NCI-H2227 treated with DMSO at 0.1 percent for 48 hours (cell line): Measurements from ENCODE around the gene THSD7A.

Experiments
- DNase-seq: peaks from one replicate; lab custom pipeline; 2025; lab: John Stamatoyannopoulos, UW

THSD7A gene

DNA sequence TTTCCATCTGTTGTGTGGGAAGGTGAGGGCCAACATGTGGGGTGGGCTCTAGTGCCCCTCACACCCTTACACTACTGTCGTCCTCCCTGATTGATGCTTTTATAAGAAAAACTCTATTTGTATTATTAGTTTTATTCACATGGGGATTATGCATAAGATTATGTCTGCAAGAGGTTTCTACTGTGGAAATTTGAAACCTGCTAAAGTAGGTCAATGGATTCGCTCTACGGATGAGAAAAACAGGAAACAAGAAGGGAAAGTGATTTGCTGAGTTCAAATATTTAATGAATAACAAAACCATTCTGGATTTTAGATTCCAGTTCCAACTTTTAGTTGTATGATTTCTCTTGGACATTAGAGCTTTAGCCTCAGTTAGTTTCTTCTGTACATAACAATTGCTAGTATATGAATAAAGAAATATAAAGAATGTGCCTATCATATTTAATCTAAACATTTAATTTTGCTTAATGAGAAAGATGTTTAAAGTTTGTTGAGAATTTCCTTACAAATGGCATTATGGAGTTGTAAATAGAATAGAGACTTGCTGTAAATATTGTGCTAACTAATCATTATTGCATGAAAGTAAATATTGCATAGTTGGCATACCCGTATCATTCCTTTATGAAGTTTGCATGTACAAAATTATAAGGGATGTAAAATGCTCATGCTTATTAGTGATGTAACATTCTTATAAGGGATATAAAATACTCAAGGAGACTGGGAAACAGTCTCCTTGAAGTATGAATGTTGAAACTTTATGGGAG is 193.8 kb downstream of the THSD7A start:
- no peak for DNase-seq

DNA sequence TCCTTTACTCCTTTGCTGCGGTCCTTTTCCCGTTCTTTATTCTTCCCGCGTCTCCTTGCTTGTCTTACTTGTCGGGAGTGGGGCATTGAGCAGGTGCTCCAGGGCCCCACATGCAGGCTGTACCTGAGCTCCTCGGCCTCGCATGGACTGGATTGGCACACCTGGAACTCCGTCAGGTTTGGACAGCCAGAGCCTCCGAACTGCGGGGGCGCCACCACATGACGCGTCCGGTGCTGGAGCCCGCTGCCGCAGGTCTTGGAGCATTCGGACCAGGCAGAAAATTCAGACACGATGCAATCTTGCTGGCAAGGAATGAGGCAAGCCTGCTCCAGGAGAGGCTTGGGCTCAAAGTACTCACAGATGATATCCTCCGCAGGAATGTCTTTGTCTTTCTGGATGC is 195.7 kb downstream of the THSD7A start:
- DNase-seq: no peak

DNA sequence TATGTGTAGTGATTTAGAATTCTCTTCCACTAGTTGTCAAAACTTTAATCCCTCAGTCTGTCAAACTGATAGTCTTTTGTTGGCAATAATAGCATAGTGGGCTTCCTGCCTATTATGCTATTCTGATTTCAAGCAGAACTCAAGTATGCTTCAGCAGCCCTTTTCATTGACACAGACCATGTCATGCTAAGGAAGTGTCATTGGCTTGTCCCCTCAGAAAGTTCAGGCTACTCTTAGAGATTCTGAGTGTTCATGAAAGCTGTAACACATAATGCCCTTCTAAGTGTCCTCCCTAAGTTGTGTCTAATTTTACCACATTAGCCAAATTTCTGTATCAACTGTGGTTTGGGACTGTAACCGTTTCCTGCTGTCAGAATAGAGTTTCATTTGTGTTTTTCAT is 198.7 kb downstream of the THSD7A start:
- peak; percentile 22 for DNase-seq

DNA sequence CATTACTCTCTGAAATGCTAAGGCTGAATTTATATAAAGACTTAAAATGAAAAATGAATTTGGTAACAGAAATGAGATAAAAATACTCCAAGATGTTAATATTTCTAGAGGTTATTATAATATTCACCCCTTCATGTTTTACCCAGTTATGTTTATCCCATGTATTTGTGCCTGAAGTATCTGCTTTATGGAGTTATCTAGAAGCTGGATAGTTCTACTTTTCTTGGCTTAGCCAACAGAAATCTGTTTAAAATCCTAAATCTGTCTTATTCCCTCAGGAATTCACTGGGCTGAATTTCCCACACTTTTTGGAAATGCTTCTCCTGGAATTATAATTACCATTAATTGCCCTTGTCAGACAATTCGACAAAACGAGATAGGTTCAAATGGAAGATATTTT is 201.6 kb downstream of the THSD7A start:
- no peak for DNase-seq

DNA sequence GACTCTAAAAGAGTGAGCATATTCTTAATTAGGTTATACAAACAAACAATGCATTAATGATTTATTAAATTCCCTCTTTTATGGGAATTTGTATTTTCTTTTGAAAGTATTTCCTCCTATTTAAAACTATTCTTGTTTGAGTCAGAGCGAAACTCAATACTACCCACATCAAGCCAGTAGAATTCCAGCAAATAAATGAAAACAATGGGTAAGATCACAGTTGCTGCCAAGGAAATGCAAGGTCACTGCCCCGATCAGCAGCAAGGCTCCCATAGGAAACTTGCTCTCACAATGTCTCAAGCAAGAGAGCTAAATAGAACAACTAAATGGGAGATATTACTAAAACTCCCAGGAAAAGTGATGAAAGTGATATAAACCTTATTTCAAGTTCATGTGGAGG is 206.3 kb downstream of the THSD7A start:
- DNase-seq: no peak

DNA sequence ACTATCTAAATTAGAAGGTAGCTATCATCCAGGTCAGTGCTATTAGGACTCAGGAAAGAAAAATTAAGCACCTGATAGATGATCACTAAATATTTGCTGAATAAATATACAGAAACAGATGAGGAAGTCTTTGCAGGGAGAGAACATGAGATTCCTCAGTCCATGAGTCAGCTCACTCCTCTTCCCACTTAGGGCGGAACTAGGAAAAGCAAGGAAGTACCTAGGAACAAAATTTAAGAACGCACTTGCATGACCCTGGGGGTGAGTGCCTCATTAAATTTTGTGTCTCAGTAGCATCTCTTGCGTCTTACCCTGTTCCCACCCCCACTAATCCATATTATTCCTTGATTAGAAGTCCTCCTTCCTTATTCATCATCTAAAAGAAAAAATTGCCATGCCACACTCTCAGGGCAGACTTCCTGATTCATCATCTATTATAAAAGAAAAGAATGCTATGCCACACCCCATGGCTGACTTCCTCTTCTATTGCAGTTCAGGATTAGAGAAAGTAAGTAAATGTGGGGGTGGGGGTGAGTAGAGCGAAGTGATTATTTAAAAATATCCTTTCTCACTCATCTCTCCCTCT is 208.8 kb downstream of the THSD7A start:
- no peak for DNase-seq

DNA sequence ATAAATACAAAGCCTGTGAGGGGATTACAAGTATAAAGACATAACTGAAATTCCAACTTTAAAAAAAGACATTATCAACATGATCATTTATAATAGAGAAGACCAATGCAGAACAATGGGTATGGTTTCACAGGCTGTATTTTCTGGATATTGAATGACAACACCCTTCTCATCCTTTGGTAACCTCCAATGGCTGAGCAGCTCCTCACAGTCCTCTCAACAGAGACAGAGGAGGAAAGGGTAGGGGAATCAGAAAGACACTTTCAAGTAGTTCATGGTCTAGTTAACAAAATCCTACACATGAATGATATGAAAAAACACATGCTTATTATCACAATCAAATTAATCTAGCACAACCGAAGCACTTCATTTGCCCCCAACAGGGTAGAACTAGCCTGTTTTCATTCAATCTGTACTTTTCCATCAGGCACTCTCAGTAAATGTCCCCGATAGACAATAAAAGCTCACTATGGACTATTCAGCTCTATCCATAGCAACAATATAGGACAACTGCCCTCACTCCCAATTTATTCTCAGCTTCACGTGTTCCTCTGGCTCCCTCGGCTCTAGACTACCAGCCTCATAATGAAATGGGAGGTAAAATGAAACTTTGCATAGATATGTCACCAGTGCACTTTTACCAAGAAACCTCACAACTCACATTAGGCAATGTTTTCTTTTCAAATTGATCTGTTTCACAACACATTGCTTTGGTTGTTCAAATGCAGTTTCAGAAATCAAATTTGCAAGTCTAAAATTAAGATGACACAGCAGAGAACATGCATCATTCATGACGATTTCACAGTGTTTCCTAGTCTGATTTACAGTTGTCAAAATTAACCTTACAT is 211.4 kb downstream of the THSD7A start:
- no peak for DNase-seq

DNA sequence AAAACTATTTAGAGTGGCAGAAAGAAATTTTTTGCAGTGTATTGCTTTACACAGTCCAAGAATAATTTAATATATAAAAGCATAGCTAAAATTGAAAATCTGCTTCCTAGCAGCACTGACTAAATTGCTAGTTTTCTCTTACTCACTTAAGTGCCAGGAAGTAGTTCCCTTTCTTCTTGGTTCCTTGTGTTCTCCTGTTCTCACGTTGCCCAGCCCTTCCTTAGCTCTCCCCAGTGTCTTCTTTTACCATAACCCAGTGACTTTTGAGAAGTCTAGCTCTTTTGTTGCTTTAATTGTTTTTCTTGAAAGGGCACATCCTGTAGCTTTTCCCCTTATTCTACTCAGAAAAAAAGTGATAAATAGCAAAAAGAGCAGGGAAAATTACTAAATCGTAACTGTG is 215.5 kb downstream of the THSD7A start:
- no peak for DNase-seq

DNA sequence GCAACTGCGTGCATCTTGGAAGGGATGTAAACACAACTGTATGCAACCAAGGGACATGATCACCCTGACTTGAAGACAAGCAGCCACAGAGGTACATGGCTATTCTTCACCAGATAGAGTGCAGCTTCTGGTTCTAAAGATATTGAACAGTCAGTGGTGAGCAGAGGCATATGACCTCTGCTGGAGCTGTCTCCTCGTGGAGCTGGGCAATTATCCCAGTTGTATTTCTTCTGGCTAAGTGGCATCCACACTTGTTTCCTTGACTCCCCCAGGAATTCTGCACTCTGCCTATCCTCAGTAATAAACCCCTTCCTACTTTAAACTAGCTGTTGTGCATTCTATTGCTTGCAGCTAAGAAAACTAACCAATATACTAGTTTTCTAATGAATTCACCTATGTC is 216.8 kb downstream of the THSD7A start:
- no peak for DNase-seq

DNA sequence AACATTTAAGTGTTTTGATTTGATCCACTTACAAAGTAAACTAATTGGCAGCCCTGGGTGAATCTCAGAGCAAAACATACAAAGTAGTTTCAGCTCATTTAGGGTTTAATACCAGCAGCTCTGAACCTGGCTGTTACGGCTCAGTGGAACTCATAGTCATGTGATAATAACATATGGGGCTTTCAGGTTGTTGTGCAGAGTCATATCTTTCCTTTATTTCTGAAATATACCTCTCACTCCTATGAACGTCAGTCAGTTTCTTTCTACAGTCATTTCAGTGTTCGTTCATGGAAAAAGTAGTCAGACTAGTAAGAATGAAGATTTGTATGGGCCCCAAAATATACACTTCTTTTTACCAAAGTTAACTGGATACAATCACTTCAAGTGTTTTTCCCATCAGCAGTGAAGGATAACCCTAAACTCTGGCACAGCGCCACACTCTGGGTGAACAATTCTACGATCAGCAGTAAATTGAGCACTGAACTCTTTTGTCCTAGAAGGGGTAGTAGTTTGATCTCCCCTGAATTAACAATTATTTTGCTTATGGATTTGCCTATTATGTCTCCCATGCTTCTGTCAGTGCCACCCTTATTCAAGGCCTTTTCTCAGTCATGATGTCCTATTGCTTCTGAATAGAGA is 218.6 kb downstream of the THSD7A start:
- no peak for DNase-seq

DNA sequence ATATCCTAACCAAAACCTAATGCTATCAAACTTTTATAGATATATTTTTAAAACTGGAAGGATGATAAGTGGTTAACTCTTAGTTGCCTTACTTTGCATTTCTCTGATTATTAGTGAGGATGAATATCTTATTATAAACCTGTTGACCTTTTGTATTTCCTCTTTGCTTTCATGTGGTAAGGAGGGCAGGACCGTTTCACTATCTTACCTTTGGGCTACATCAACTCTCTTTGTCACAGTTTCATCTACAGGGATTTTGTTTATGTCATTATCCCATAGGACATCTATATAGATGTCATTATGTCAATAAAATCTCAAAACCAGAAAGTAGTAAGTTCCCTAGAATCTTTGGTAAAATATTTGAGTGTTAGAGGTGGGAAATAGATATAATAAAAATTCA is 219.3 kb downstream of the THSD7A start:
- DNase-seq: no peak

DNA sequence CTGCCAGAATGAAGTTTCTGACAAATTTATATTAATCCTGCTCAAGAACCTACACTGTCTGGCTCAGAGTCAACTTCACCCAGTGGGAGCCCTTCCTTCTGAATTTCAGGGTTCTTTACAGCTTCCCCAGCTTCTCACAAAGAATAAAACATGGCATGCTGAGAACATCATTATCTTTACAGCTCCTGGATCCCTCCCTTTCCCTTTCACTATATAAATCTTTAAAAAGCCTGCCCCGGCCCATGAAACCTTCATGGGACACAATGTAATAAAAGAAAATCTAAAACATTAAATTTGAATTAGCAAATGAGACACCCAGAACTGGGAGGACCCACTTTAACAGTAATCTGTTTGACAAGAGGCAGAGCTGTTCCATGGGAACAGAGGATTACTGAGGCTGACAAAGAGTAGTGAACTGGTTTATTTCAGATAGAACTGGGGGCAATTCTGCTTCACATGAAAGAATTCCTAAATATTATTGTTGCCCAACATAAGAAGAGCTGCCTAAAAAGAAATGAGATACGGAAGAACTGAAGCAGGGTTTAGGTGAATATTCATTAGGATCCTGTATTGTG is 222.8 kb downstream of the THSD7A start:
- DNase-seq: no peak

DNA sequence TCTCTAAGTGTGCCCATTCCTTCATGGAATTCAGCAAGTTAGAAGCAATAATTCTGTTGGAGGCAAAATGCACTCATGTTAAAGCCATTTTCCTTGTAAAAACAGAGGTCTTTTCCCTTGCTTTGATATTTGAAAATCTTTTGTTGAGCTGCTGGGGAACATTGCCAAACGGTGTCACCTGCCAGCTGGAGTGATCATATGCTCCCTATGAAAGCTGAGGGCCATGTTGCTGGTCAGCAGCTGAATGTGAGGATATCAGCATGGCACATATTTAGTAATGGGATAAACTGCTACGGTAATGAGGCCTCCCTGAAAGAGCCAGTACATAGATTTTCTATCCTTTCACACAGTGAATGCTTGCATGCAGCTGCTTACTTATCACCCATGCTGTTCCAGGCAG is 224.3 kb downstream of the THSD7A start:
- DNase-seq: no peak

DNA sequence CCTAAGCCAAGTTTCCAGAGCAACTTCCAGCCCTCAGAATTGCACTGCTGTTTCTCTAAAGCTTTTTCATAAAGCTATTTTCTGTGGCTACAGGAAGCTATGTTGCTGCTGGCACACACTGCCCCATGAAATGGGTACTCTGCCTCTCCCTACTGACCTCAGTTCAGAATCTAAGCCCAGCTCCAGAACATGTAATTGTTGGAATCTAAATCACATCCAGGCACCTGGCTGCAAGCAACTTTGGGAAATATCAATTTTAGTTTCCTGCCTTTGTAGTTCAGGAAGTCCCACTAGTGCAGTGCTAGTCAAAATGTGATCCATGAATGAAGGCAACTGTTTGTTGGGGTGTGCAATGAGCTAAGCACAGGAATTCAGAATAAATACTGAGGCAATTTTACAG is 226.2 kb downstream of the THSD7A start:
- DNase-seq: no peak

DNA sequence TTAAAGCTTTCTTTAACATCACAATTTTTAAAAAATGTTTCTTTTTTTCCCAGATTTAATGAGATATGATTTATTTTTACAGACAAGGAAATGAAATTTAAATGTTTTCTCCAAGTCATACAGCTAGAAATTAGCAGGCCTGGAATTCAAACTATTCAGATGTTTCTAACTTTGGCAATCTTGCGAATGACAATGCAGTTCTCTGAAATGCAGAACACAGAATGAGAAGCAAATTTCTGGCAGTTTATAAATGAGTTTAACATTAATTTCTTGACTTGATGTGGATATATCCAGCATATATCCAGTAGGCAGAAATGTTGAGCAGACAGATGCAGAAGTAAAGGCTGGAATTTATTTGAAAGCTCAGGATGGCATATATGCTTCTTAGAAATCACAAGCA is 227.5 kb downstream of the THSD7A start:
- no peak for DNase-seq

DNA sequence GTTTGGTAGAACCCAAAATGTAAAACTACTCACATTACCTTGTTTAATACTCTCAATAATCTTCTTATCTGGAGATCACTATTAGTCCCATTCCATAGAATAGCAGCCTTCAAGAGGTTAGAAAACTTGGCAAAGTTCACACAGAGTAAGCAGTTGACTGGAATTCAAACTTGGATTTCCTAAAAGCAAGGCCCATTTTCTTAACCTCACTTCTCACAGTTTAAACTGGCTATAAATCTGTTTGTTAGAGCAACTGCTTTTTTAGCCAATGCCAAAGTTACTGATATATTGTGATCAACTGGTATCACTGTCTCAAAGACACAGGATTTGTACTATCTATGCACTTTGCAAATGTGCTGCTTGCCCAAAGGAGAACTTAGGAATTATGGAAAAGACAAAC is 230.2 kb downstream of the THSD7A start:
- no peak for DNase-seq

DNA sequence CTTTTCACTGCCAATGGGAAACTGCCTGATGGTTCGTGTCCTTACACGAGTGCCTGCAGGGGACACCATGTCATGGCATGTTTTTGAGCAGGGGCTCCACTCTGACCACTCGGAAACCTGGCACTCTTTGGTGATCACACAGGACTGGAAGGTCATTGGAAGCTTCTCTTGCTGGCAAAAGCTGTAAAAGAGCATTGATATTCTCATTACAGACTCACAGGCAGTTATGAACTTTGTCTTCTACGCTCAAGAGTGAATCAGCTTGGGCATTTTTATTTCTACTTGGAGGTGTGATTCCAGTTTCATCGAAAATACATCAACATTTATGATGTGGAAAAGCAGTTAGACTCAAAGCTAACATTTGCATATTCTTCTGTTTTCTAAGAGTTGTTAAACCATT is 238.7 kb downstream of the THSD7A start:
- no peak for DNase-seq

DNA sequence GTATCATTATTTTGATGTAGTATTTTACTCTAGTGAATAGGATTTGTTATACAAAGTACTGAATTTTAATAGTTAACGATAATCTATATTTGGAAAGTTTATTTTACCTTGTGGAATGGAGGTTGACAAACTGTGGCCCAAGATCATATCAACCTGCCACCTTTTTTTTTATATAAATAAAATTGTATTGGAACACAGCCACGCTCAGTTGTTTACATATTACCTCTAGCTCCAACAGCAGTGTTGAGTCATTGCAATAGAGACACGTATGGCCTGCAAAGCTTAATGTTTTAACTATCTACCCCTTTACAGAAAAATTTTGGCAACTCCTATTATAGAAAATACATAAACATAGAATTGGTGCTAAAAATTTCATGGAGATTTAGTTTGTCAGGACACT is 239.3 kb downstream of the THSD7A start:
- DNase-seq: no peak

DNA sequence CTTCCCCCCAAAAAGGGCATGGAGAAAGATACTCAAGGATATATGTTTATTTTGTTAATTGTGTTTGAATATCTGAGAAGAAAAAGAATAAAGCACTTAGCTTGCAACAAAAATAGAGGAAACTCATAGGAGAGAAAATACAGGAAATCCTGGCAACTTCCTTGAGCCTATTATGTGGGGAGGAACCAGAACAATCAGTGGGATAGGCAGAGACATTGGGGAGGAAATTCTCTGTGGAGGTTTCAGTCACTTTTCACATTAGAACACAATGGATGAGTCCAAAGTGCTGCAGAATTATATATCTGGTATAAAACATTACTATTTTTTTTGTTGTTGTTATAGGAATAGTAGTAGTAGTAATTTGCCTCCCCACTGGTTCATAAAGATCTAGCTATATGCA is 240.1 kb downstream of the THSD7A start:
- DNase-seq: no peak

DNA sequence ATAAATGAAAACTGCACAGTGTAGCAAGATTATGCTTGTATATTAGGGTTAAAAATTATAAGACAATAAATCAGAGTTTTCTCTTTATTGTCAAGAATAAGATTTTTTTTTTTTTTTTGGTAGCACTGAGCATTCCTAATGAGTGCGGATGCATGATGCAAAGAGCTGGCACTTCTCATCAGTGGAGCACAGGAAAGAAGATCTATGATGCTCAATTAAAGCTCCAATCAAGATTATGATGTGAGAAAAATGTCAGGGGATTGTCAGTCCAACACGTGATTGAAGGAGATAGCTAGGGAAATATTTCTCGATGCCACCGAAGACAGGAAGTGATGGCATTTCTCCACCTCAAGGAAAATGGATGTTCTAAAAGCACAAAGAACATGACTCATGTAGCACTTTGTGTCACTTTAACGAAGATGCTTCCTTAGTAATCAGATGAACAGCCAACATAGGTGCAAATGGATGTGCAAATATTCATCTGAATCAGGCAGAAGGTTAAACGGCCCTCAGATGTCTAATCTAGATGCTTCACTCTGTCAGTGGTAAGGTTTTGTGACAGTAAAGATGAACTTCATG is 240.9 kb downstream of the THSD7A start:
- DNase-seq: no peak

DNA sequence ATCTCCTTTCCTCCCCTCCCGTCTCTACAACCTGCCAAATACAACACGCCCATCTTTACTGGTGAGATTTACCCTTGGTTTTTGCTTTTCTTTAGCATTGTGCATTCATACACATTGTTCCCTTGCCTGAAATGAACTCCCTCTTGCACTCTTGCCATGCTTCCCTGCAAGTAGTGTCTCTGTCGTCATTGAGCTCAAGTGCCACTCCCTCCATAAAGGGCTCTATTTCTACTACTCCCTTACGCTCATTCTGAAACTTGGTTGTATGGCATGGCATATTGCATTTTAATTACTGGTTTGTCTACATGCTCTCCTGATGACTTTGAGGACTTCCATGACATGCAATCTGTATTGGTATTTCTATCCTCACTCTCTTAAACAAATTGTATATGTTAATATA is 242.7 kb downstream of the THSD7A start:
- no peak for DNase-seq

DNA sequence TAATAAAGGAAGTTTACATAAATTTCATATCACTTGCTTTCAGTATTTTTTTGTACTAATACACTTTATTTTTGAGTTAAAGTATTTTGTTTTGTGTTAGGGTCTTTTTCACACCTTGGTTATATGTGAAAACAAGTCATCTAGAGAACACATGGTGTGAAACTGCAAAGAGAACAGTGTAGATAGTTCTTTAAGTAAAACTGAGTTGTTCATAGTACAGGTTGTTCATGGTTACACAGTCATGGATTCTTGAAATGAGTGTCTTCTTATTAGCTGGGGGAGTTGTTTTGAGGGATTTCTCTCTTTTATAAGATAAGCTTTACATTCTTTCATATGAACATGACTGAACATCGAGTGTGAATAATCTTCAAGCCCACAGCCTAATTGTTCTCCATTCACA is 244.2 kb downstream of the THSD7A start:
- no peak for DNase-seq
